KMS-11 (cell line): ENCODE results near the gene RTP1.

Experiments used
- H2AFZ ChIP-seq: fragments of 200-600 bp; sonication (generic); 2 replicates; pipeline ENCODE4 v1.6.1; 2016; ENCODE audit warnings: antibody characterized with exemption, mixed run types, low read depth
- H3K27ac ChIP-seq: fragments of 200-600 bp; sonication (generic); 2 replicates; pipeline ENCODE4 v1.6.1; 2016; ENCODE audit warnings: mild to moderate bottlenecking, mixed run types
- H3K27me3 ChIP-seq: fragments of 200-600 bp; sonication (generic); 2 replicates; pipeline ENCODE4 v1.6.1; 2017; ENCODE audit warnings: mild to moderate bottlenecking, low read depth, mixed run types, moderate library complexity; ENCODE audit not compliant: insufficient read depth
- H3K36me3 ChIP-seq: fragments of 200-600 bp; sonication (generic); 2 replicates; pipeline ENCODE4 v1.6.1; 2017; ENCODE audit warnings: mild to moderate bottlenecking, mixed run types; ENCODE audit not compliant: insufficient read depth
- H3K4me1 ChIP-seq: fragments of 200-600 bp; sonication (generic); 2 replicates; pipeline ENCODE4 v1.6.1; 2016; ENCODE audit warnings: mild to moderate bottlenecking, low read depth, mixed run types; ENCODE audit not compliant: poor library complexity, severe bottlenecking
- H3K4me2 ChIP-seq: fragments of 200-600 bp; sonication (generic); 2 replicates; pipeline ENCODE4 v1.7.0; 2016; ENCODE audit warnings: mild to moderate bottlenecking, mixed run types
- H3K4me3 ChIP-seq: fragments of 200-600 bp; sonication (generic); IDR thresholded peaks from 2 replicates; pipeline ENCODE4 v1.6.1; 2017; ENCODE audit warnings: low read depth, low read length, mixed read lengths; ENCODE audit not compliant: insufficient read depth
- H3K79me2 ChIP-seq: fragments of 200-600 bp; sonication (generic); 2 replicates; pipeline ENCODE4 v1.6.1; 2016; ENCODE audit warnings: low read depth, mixed run types; ENCODE audit not compliant: insufficient read depth
- H3K9ac ChIP-seq: fragments of 200-600 bp; sonication (generic); 2 replicates; pipeline ENCODE4 v1.6.1; 2016; ENCODE audit warnings: mild to moderate bottlenecking, mixed run types
- H4K20me1 ChIP-seq: fragments of 200-600 bp; sonication (generic); 2 replicates; pipeline ENCODE4 v1.6.1; 2016; ENCODE audit warnings: mild to moderate bottlenecking, mixed run types; ENCODE audit not compliant: insufficient read depth
- CTCF ChIP-seq: fragments of 200-600 bp; sonication (generic); conservative IDR thresholded peaks from 2 replicates; pipeline ENCODE4 v1.6.1; 2017; ENCODE audit warnings: low read depth, mild to moderate bottlenecking, antibody characterized with exemption, low read length, moderate library complexity, mixed read lengths

The RTP1 gene

GRCh38 chr3:187211532-187212195 is 14.4 kb downstream of the RTP1 start:
- Histone ChIP-seq H2AFZ (no peak overlapping the region), H3K4me1 (no peaks in the 10 kb centered on the region), H3K27me3 (no peaks in the 10 kb centered on the region), H3K79me2 (no peaks in the 10 kb centered on the region), H3K4me2 (no peak overlapping the region), H4K20me1 (no peaks in the 10 kb centered on the region), H3K4me3 (no peak overlapping the region), H3K27ac (no peak overlapping the region), H3K9ac (no peak overlapping the region), H3K36me3 (no peaks in the 10 kb centered on the region)
- no peak for TF ChIP-seq CTCF

- H3K4me3 ChIP-seq: no peak overlapping the region
- no peak overlapping the region for H3K27ac ChIP-seq
- H3K4me2 ChIP-seq: no peak overlapping the region
- H4K20me1 ChIP-seq: no peaks in the 10 kb centered on the region
- no peak overlapping the region for H3K9ac ChIP-seq
- TF ChIP-seq CTCF: no peak
- H3K4me1 ChIP-seq: no peaks in the 10 kb centered on the region
- H2AFZ ChIP-seq: no peak overlapping the region
- no peaks in the 10 kb centered on the region for H3K27me3 ChIP-seq
- no peaks in the 10 kb centered on the region for H3K36me3 ChIP-seq
- no peaks in the 10 kb centered on the region for H3K79me2 ChIP-seq
Observed at GRCh38 chr3:187212196-187212545, 14.9 kb downstream of the RTP1 start.

GRCh38 chr3:187212705-187213104 is 15.4 kb downstream of the RTP1 start:
- TF ChIP-seq CTCF: no peak
- no peak overlapping the region for H3K4me3 ChIP-seq
- no peak overlapping the region for H3K9ac ChIP-seq

DNA sequence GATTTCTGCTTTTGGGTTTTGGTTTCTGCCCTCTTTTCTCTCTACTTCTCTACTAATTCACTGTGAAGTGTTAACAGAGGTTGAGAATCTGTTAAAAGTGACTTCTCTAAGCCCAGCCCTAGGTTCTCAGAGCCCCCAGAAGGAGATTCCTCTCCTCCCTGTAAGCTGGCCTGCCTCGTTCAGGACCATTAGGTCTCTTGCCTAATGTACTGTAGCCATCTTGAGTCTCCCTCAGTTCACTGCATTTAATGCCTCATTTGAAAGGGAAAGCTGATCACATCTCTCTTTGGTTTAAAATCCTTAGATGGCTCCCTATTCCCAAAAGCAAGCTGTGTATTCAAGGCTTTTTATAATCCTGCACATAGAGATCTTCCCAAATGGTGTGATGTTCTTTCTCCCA is 16.3 kb downstream of the RTP1 start:
- Histone ChIP-seq H3K36me3 (no peaks in the 10 kb centered on the region), H3K4me2 (no peak overlapping the region), H3K9ac (no peak overlapping the region), H3K4me3 (no peak overlapping the region), H4K20me1 (no peaks in the 10 kb centered on the region), H2AFZ (no peak overlapping the region), H3K27me3 (no peaks in the 10 kb centered on the region), H3K27ac (no peak overlapping the region), H3K4me1 (no peaks in the 10 kb centered on the region), H3K79me2 (no peaks in the 10 kb centered on the region)
- no peak for TF ChIP-seq CTCF

More at GRCh38 chr3:187212705-187213104, 15.4 kb downstream of the RTP1 start:
- Histone ChIP-seq H3K4me2 (no peak overlapping the region), H3K36me3 (no peaks in the 10 kb centered on the region), H2AFZ (no peak overlapping the region), H3K27ac (no peak overlapping the region), H3K79me2 (no peaks in the 10 kb centered on the region), H4K20me1 (no peaks in the 10 kb centered on the region), H3K27me3 (no peaks in the 10 kb centered on the region), H3K4me1 (no peaks in the 10 kb centered on the region)
